ENCODE data around the gene FMN2. TPM values are rescaled to one million over a fixed set of nuclear protein-coding genes. Genes with fewer than 3 reads are reported as not detected.
A peak's percentile ranks its signal among the peaks of the same experiment; 100 is the strongest.

Gene FMN2
- total and polyA plus RNA-seq, 2 experiments from 2014 or later = 0.97 TPM; not detected in 1

DNA sequence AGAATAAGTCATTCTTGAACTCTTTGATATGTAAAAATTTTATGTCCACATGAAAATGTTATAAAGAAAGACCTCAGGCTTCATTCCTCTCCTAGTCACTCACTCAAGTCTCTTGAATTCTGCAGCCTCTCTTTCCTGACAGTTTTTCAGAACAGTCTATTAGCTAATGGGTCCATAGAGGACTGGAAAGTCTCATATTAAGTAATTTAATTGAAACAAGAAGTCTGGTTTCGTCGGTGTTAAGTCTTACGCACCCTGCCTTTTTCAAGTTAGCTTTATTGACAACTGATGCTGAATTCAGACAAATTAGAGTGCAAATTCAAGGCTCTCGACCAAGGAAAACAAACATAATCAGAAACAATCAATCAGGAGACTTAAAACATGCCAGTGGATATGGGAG, 414.5 kb downstream of the FMN2 start:
- 83% methylated on average over 4 of the region's 4 CpGs for WGBS (ENCODE audit: low lambda C conversion rate, missing lambda C conversion rate)
- H3K4me2 ChIP-seq = no peak overlapping the region

GRCh38 chr1:240508201-240508600, 416.5 kb downstream of the FMN2 start:
- Histone ChIP-seq H2AFZ (no peak overlapping the region), H3K36me3 (replicated peaks; ENCODE audit: insufficient read depth, low read depth) (no peaks in the 10 kb centered on the region), H3K27ac (no peak overlapping the region), H3K4me3 (no peak overlapping the region), H3K27me3 (no peaks in the 10 kb centered on the region), H3K4me1 (ENCODE audit: insufficient read depth) (peaks cover 6% of the 10 kb centered on the region), H4K20me1 (ENCODE audit: insufficient read depth, poor library complexity, severe bottlenecking) (no peaks in the 10 kb centered on the region), H3K4me2 (peak overlapping the region; percentile 20), H3K79me2 (no peaks in the 10 kb centered on the region), H3K9me3 (ENCODE audit: low read depth) (no peaks in the 10 kb centered on the region), H3K9me2 (replicated peaks; ENCODE audit: insufficient read depth) (no peaks in the 10 kb centered on the region)
- no peak for DNase-seq (ENCODE audit: low spot score)
- 39% methylated on average over 3 of the region's 3 CpGs for WGBS (ENCODE audit: low lambda C conversion rate, missing lambda C conversion rate)
- TF ChIP-seq EZH2 (IDR thresholded peaks at IDR 0.05; ENCODE audit: borderline replicate concordance) (no peak), EZH2phosphoT487 (IDR thresholded peaks at IDR 0.05; ENCODE audit: low read depth, severe bottlenecking, unreplicated experiment) (no peak)
- TF ChIP-seq, protein P1, sequence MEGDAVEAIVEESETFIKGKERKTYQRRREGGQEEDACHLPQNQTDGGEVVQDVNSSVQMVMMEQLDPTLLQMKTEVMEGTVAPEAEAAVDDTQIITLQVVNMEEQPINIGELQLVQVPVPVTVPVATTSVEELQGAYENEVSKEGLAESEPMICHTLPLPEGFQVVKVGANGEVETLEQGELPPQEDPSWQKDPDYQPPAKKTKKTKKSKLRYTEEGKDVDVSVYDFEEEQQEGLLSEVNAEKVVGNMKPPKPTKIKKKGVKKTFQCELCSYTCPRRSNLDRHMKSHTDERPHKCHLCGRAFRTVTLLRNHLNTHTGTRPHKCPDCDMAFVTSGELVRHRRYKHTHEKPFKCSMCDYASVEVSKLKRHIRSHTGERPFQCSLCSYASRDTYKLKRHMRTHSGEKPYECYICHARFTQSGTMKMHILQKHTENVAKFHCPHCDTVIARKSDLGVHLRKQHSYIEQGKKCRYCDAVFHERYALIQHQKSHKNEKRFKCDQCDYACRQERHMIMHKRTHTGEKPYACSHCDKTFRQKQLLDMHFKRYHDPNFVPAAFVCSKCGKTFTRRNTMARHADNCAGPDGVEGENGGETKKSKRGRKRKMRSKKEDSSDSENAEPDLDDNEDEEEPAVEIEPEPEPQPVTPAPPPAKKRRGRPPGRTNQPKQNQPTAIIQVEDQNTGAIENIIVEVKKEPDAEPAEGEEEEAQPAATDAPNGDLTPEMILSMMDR (IDR thresholded peaks at IDR 0.05; ENCODE audit: poor library complexity) = no peak

More for the DNA sequence above, 414.5 kb downstream of the FMN2 start:
- TF ChIP-seq, protein P1 (IDR thresholded peaks at IDR 0.05; ENCODE audit: poor library complexity) = no peak
- DNase-seq (ENCODE audit: low spot score) = no peak
- Histone ChIP-seq H3K4me1 (ENCODE audit: insufficient read depth) (peaks cover 6% of the 10 kb centered on the region), H2AFZ (no peak overlapping the region), H3K79me2 (no peaks in the 10 kb centered on the region), H3K9me3 (ENCODE audit: low read depth) (no peaks in the 10 kb centered on the region), H3K9me2 (replicated peaks; ENCODE audit: insufficient read depth) (no peaks in the 10 kb centered on the region), H3K27me3 (no peaks in the 10 kb centered on the region), H3K36me3 (replicated peaks; ENCODE audit: insufficient read depth, low read depth) (no peaks in the 10 kb centered on the region), H4K20me1 (ENCODE audit: insufficient read depth, poor library complexity, severe bottlenecking) (no peaks in the 10 kb centered on the region), H3K4me3 (no peak overlapping the region), H3K27ac (no peak overlapping the region)

DNA sequence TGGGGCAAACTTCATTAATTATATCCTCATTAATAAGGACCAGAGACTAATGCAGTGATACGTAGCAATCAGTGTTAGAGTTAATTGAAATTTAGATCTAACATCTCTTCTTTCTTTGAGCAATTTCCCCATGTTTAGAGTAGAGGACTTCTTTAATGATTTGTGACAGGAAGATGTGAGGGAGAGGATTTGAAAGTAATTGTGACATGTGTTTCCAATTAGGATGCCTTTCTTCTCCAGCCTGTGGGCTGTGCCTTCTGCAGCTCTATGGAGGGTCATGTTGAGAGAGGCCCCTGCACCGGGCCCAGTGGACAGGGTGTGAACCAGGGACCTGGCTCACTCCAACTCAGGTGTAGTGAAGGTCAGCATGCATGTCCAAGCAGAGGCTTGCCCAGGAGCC, 417.3 kb downstream of the FMN2 start:
- Histone ChIP-seq H3K27ac (peak overlapping the region; percentile 36), H4K20me1 (ENCODE audit: insufficient read depth, poor library complexity, severe bottlenecking) (no peaks in the 10 kb centered on the region), H3K27me3 (no peaks in the 10 kb centered on the region), H3K79me2 (no peaks in the 10 kb centered on the region), H2AFZ (no peak overlapping the region), H3K4me3 (no peak overlapping the region), H3K9me3 (ENCODE audit: low read depth) (no peaks in the 10 kb centered on the region), H3K4me2 (peak overlapping the region; percentile 20), H3K9me2 (replicated peaks; ENCODE audit: insufficient read depth) (no peaks in the 10 kb centered on the region), H3K36me3 (replicated peaks; ENCODE audit: insufficient read depth, low read depth) (no peaks in the 10 kb centered on the region), H3K4me1 (ENCODE audit: insufficient read depth) (peaks cover 6% of the 10 kb centered on the region)
- no peak for DNase-seq (ENCODE audit: low spot score)
- TF ChIP-seq, protein P1 (IDR thresholded peaks at IDR 0.05; ENCODE audit: poor library complexity) = no peak
- TF ChIP-seq EZH2phosphoT487 (IDR thresholded peaks at IDR 0.05; ENCODE audit: low read depth, severe bottlenecking, unreplicated experiment) (no peak), EZH2 (IDR thresholded peaks at IDR 0.05; ENCODE audit: borderline replicate concordance) (no peak)
- WGBS (ENCODE audit: low lambda C conversion rate, missing lambda C conversion rate) = 60% methylated on average over 2 of the region's 2 CpGs

GRCh38 chr1:240511789-240512188, 420.1 kb downstream of the FMN2 start:
- Histone ChIP-seq H3K9me3 (ENCODE audit: low read depth) (no peaks in the 10 kb centered on the region), H3K27me3 (no peaks in the 10 kb centered on the region), H3K4me1 (ENCODE audit: insufficient read depth) (peaks cover 6% of the 10 kb centered on the region)

More at GRCh38 chr1:240511789-240512188, 420.1 kb downstream of the FMN2 start:
- no peak overlapping the region for H3K27ac ChIP-seq
- no peak for DNase-seq (ENCODE audit: low spot score)
- H3K4me3 ChIP-seq = no peak overlapping the region
- H3K36me3 ChIP-seq (replicated peaks; ENCODE audit: insufficient read depth, low read depth) = no peaks in the 10 kb centered on the region
- H2AFZ ChIP-seq = no peak overlapping the region
- H3K4me2 ChIP-seq = no peak overlapping the region
- H4K20me1 ChIP-seq (ENCODE audit: insufficient read depth, poor library complexity, severe bottlenecking) = no peaks in the 10 kb centered on the region
- no peak for TF ChIP-seq EZH2 (IDR thresholded peaks at IDR 0.05; ENCODE audit: borderline replicate concordance)
- TF ChIP-seq, protein P1 (IDR thresholded peaks at IDR 0.05; ENCODE audit: poor library complexity) = no peak
- no peaks in the 10 kb centered on the region for H3K79me2 ChIP-seq
- H3K9me2 ChIP-seq (replicated peaks; ENCODE audit: insufficient read depth) = no peaks in the 10 kb centered on the region
